Measurements from ENCODE around the gene PRKCA. TPM values are rescaled to one million over a fixed set of nuclear protein-coding genes. Genes with fewer than 3 reads are reported as not detected.

Gene PRKCA
- total and polyA plus RNA-seq, 10 of the 15 experiments (the other 5 are each of a cell fraction or from before 2014, with no cell fraction given): 0.11 to 14.6 (median 0.72) TPM

GRCh38 chr17:66494023-66494803, 191.8 kb downstream of the PRKCA start:
- no peaks in the 10 kb centered on the region for H3K79me2 ChIP-seq (ENCODE audit: control insufficient read depth, insufficient read depth, low read length)
- intact Hi-C loops (cut with micrococcal nuclease; ENCODE audit: unreplicated experiment): no loop called here
- in situ Hi-C loops (cut with MboI): no loop called here
- ChIA-PET POLR2A (interaction anchor here (0.5 kb wide), 1 partner anchor 81 kb away, joined by 7 read pairs; no protein-coding TSS in a partner anchor), RAD21 (ENCODE audit: unreplicated experiment) (no interaction called here), CTCF (no interaction called here), SMC1A (ENCODE audit: uncharacterized antibody, unreplicated experiment) (interaction anchor here (1.0 kb wide), 1 partner anchor 41 kb away, joined by 4 read pairs; no protein-coding TSS in a partner anchor)
- ATAC-seq: peak; percentile 52
- H3K27ac ChIP-seq (ENCODE audit: control insufficient read depth, insufficient read depth): no peak overlapping the region
- H3K9me3 ChIP-seq (replicated peaks; ENCODE audit: control insufficient read depth, insufficient read depth, low read length): no peaks in the 10 kb centered on the region
- FAIRE-seq: no peak
- no TSS peak for BruUV-seq (replicated peaks)
- under 1% methylated on average over 5 of the region's 5 CpGs for WGBS (ENCODE audit: insufficient coverage, insufficient replicate concordance, low lambda C conversion rate, missing lambda C conversion rate)
- H3K4me3 ChIP-seq: no peak overlapping the region
- no peak overlapping the region for H3K9ac ChIP-seq (ENCODE audit: control insufficient read depth, insufficient read depth, low read length)
- DNase-seq (ENCODE audit: low read depth, low spot score): no peak
- H3K27me3 ChIP-seq (replicated peaks in 1 of 2; ENCODE audit: control insufficient read depth in 2 of 2, insufficient read depth in 2 of 2, low read length in 1 of 2): no peaks in the 10 kb centered on the region
- H4K20me1 ChIP-seq (ENCODE audit: control insufficient read depth, insufficient read depth): no peaks in the 10 kb centered on the region
- TF ChIP-seq HDAC6 (IDR thresholded peaks at IDR 0.05; ENCODE audit: unreplicated experiment) (no peak), PKNOX1 (IDR thresholded peaks at IDR 0.05) (no peak), CTCF (IDR thresholded peaks at IDR 0.05 in 2 of 3, conservative IDR thresholded peaks at IDR 0.05 in 1 of 3; ENCODE audit: control insufficient read depth in 2 of 3, extremely low read depth in 1 of 3, insufficient read depth in 1 of 3, low read depth in 3 of 3, low read length in 3 of 3) (no peak), MAX (IDR thresholded peaks at IDR 0.05; ENCODE audit: low read depth, low read length) (no peak), HDGF (IDR thresholded peaks at IDR 0.05) (no peak), HCFC1 (IDR thresholded peaks at IDR 0.05; ENCODE audit: low read length) (no peak), SMARCA5 (IDR thresholded peaks at IDR 0.05) (no peak), EZH2 (IDR thresholded peaks at IDR 0.05; ENCODE audit: borderline replicate concordance, control insufficient read depth, low read depth, low read length) (no peak), RFX5 (IDR thresholded peaks at IDR 0.05; ENCODE audit: low read depth, low read length) (no peak), E4F1 (IDR thresholded peaks at IDR 0.05; ENCODE audit: borderline replicate concordance, partially characterized antibody) (no peak), GATAD2B (conservative IDR thresholded peaks at IDR 0.05; ENCODE audit: low read depth) (no peak), RBBP5 (conservative IDR thresholded peaks at IDR 0.05) (no peak), BACH1 (IDR thresholded peaks at IDR 0.05; ENCODE audit: borderline replicate concordance) (no peak)
- H2AFZ ChIP-seq (ENCODE audit: control insufficient read depth, low read depth, low read length): no peak overlapping the region
- no peaks in the 10 kb centered on the region for H3K36me3 ChIP-seq (ENCODE audit: control insufficient read depth in 2 of 2, insufficient read depth in 2 of 2, low read length in 1 of 2)
- H3K4me1 ChIP-seq (ENCODE audit: control insufficient read depth, insufficient read depth, low read length): no peaks in the 10 kb centered on the region
- no peak overlapping the region for H3K4me2 ChIP-seq (ENCODE audit: control insufficient read depth, insufficient read depth)

Measured in GM12878 (cell line).